Naive thymus-derived CD8-positive, alpha-beta T cell (primary cell): ENCODE data around the gene PRRX2. TPM values are rescaled to one million over a fixed set of nuclear protein-coding genes. Genes with fewer than 3 reads are reported as not detected.
A peak's percentile ranks its signal among the peaks of the same experiment; 100 is the strongest.

Source experiments
- ATAC-seq, 2 donors: fragments of 150-1000 bp; cut with Tn5 transposase in 1 of 2; sonication (Bioruptor Pico), chemical (Tn5 transposase) in 1 of 2; 1 replicate in 1 of 2; 2 replicates in 1 of 2; pipeline ENCODE4 v1.10.0; 2021; ENCODE audit warnings: mild to moderate bottlenecking in 2 of 2, moderate library complexity in 2 of 2
- POLR2A ChIA-PET: fragments of 350-600 bp; sonication (Branson Sonifier 250); formaldehyde crosslinking; loops from one replicate; lab custom pipeline; 2021; ENCODE audit warnings: antibody characterized with exemption; lab: Charles Lee
- DNase-seq, 10 donors: peaks; one replicate each; pipeline versions ENCODE4 v3.0.0 to v3.0.0-alpha.2; 2020 to 2022
- H3K27ac Mint-ChIP-seq, 10 donors: one replicate each; pipeline ENCODE4 v1.8.0; 2020 to 2022; ENCODE audit warnings: mild to moderate bottlenecking in 10 of 10, mixed read lengths in 10 of 10, moderate library complexity in 4 of 10, inconsistent platforms in 1 of 10
- H3K27me3 Mint-ChIP-seq, 5 donors: one replicate each; pipeline ENCODE4 v1.8.0; 2021 to 2022; ENCODE audit warnings: mixed read lengths in 5 of 5
- H3K36me3 Mint-ChIP-seq, 3 donors: one replicate each; pipeline ENCODE4 v1.8.0; 2020 to 2022; ENCODE audit warnings: mixed read lengths in 3 of 3, mild to moderate bottlenecking in 2 of 3, inconsistent platforms in 1 of 3
- H3K4me1 Mint-ChIP-seq, 4 donors: one replicate each; pipeline ENCODE4 v1.8.0; 2021 to 2022; ENCODE audit warnings: mixed read lengths in 4 of 4
- H3K4me3 Mint-ChIP-seq, 10 donors: one replicate each; pipeline ENCODE4 v1.8.0; 2020 to 2022; ENCODE audit warnings: mild to moderate bottlenecking in 10 of 10, mixed read lengths in 10 of 10, moderate library complexity in 6 of 10, inconsistent platforms in 1 of 10
- H3K9me3 Mint-ChIP-seq, 9 donors: one replicate each; pipeline ENCODE4 v1.8.0; 2020 to 2022; ENCODE audit warnings: mixed read lengths in 9 of 9, mild to moderate bottlenecking in 3 of 9, inconsistent platforms in 1 of 9, moderate library complexity in 1 of 9
- polyA plus RNA-seq, 3 donors: library from polyadenylated mRNA; unstranded; fragments of 300-500 nt; fragmentation: Illumina TruSeq; gene quantifications; one replicate each; pipeline ENCODE4 v1.2.3, GENCODE V29; 2021
- total RNA-seq, 8 experiments: library from RNA in 2 of 8; stranded (reverse) in 2 of 8; gene quantifications; one replicate each; pipeline ENCODE4 v1.2.3 and lab custom pipeline; 2021 to 2026

PRRX2 gene
- total and polyA plus RNA-seq, 5 experiments from 2014 or later, result not detected

DNA sequence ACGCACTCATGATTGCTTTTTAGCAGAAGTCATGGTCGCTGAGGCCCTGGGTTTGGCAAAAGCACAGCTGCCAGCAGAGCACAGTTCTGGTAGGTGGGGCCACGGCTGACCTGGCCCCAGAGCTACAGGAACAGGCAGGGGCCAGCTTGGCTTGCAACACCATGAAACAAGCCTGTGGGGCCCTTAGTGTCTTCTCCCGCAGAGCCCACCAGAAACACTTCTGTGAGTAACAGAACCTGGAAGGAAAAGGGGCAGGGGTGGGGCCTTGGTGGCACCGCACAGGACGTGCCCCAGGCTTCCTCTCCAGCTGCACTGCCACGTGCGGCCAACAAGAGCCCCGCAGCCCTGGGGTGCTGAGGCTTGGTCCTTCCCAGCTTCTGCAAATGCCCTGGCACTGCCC lies 28.3 kb upstream of the PRRX2 start:
- Mint-ChIP-seq H3K4me1 (peaks cover 17 to 29% (median 23%) of the 10 kb centered on the region in 4 donors), H3K9me3 (no peaks in the 10 kb centered on the region), H3K36me3 (peaks cover 0 to 49% (median 5%) of the 10 kb centered on the region in 3 donors), H3K4me3 (no peak overlapping the region), H3K27ac (peak overlapping the region in 3 of 10 donors; percentile 24 to 56 (median 35)), H3K27me3 (no peaks in the 10 kb centered on the region)
- DNase-seq (no peak), ATAC-seq (no peak)
- POLR2A ChIA-PET, result interaction anchor here (7.1 kb wide), 1 partner anchor 9 kb away, joined by 51 read pairs; the partner anchor contains the start of gene NTMT1

DNA sequence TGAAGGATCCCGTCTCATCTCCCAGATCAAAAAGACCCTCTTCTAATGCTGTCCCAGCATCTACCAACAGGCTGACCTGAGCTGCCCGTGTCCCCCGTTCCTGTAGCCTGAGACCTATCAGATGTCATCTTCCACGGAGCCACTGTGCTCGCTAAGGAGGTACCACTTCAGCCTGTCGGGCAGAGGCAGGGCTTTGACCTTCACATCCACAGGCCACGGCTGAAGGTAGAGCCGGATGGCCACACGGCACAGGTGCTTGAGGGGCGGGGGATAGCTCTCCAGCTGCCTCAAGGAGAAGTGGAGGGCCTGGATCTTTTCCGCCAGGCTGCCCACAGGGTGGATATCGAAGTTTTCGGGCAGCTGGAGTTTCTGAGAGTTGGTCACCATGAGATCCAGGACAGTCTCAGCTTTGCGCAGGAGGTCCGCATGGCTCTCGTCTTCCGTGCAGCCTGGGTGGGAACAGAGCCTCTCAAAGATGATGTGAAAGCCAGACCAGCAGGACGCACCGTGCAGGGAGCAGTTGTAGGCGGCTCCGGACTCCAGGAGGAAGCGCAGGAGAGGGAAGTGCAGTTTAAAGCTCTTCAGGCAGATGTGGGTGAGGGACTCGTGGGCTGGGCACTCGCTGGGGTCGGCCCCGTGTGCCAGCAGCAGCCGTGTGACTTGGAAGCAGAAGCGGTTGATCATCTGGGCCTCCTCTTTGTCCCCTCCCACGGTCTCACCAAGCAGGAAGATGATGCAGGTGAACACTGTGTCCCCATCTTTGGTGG lies 27.6 kb upstream of the PRRX2 start:
- no peak for DNase-seq
- peak overlapping the region in 8 of 10 donors; percentile 26 to 71 (median 43) for H3K27ac Mint-ChIP-seq
- H3K27me3 Mint-ChIP-seq, result no peaks in the 10 kb centered on the region
- ATAC-seq, result no peak
- POLR2A ChIA-PET, result interaction anchor here (7.1 kb wide), 1 partner anchor 10 kb away, joined by 51 read pairs; the partner anchor contains the start of gene NTMT1
- H3K36me3 Mint-ChIP-seq, result peaks cover 0 to 43% (median 5%) of the 10 kb centered on the region in 3 donors
- no peaks in the 10 kb centered on the region for H3K9me3 Mint-ChIP-seq
- H3K4me1 Mint-ChIP-seq, result peaks cover 12 to 22% (median 22%) of the 10 kb centered on the region in 4 donors
- H3K4me3 Mint-ChIP-seq, result peak overlapping the region in 5 of 10 donors; percentile 20 to 66 (median 47)

DNA sequence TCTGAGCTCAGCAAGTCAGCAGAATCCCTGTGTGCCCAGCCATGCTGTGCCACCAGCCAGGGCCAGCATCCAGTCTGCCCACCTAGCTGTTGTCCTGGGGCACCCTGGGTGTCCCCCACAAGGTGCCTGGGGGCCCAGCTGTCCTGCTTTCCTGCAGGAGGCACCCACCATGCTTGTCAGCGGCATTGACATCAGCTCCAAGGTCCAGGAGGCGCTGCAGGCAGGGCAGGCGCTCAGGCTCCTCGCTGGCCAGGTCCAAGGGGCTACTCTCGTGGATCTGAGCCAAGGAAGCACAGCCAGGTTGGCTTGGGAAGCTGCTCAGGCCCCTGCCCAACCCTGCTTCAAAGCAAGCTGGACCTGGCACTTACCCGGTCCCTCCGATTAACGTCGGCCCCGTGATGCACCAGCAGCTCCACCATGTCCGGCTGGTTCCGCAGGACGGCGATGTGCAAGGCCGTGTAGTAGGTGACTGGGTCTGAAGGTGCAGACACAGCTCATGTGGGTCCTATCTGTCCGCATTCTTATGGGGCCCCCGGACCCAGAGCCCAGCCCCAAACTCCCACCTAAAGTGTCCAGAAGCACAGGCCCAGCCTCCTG lies 26.3 kb upstream of the PRRX2 start:
- peaks cover 12 to 22% (median 21%) of the 10 kb centered on the region in 4 donors for H3K4me1 Mint-ChIP-seq
- peak overlapping the region in 1 of 10 donors; percentile 60 for H3K27ac Mint-ChIP-seq
- POLR2A ChIA-PET, result interaction anchor here (1.6 to 7.1 kb wide), 2 partner anchors 11 to 165 kb away, joined by 5 to 51 read pairs; partner anchors contain the start of genes NTMT1 and TOR1B
- H3K4me3 Mint-ChIP-seq, result no peak overlapping the region
- DNase-seq (no peak), ATAC-seq (no peak)
- no peaks in the 10 kb centered on the region for H3K27me3 Mint-ChIP-seq
- peaks cover 0 to 30% (median 5%) of the 10 kb centered on the region in 3 donors for H3K36me3 Mint-ChIP-seq
- H3K9me3 Mint-ChIP-seq, result no peaks in the 10 kb centered on the region

DNA sequence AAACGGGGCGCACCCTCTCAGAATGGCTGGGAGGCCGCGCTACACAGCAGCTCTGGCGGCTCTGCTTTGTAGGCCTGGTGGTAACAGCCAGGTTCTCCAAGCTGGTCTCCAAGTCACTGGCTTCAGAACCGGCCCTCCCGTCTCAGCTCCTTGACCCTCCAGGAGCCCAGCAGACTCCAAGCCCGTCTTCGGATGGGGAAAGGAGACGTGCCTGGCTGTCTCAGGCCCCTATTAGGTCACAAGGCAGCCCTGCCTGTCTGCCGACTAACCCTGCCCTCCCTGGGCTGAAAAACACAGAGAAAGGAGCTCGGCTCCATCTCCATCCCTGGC lies 25.7 kb upstream of the PRRX2 start:
- Mint-ChIP-seq H3K9me3 (no peaks in the 10 kb centered on the region), H3K27me3 (no peaks in the 10 kb centered on the region), H3K36me3 (peaks cover 0 to 28% (median 5%) of the 10 kb centered on the region in 3 donors), H3K4me1 (peaks cover 12 to 22% (median 21%) of the 10 kb centered on the region in 4 donors), H3K27ac (peak overlapping the region in 5 of 10 donors; percentile 28 to 72 (median 62)), H3K4me3 (peak overlapping the region; percentile 43 to 89 (median 82))
- DNase-seq (no peak), ATAC-seq (no peak)
- POLR2A ChIA-PET, result interaction anchor here (1.6 to 7.1 kb wide), 2 partner anchors 12 to 164 kb away, joined by 5 to 51 read pairs; partner anchors contain the start of genes NTMT1 and TOR1B

DNA sequence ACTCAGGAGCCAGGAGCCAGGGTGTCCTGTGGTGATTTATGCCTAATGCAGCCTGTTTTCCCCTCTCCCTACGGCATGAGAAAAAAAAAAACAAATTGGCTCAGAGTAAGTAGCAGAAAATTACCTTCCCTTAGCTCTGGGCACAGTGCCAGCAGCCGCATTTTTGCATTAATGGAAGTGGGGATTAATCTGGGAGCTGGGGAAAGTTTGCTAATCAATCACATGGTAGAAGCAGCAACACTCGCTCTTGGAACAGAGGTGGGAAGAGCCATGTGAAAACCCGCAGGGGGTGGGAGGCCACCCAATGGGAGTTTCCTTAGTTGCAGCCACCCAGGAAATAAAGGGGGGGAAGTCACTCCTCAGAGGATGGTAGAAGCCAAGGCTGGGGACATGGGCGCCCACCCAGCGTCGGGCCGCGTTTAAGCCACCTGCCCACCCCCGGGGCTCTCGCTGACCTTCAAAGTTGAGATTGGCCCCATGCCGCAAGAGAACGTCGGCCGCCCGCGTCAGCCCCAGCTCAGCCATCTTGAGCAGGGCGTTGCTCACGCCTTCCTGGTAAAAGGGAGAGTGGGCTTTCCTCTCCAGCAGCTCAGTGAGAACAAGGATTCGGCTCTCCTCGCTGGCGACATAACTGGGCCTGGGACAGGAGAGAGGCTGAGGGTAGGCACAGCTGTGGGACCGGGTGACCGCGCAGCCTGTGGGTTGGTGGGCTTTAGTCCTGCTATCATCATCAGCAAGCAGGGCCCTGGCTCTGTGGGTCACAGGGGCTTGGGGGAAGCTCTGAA lies 25.2 kb upstream of the PRRX2 start:
- Mint-ChIP-seq H3K4me3 (peak overlapping the region; percentile 78 to 89 (median 83)), H3K4me1 (peaks cover 10 to 22% (median 20%) of the 10 kb centered on the region in 4 donors), H3K9me3 (no peaks in the 10 kb centered on the region), H3K27ac (peak overlapping the region in 9 of 10 donors; percentile 28 to 93 (median 75)), H3K27me3 (no peaks in the 10 kb centered on the region), H3K36me3 (peaks cover 0 to 22% (median 2%) of the 10 kb centered on the region in 3 donors)
- DNase-seq (no peak), ATAC-seq (no peak)
- POLR2A ChIA-PET, result interaction anchor here (1.2 to 7.1 kb wide), 3 partner anchors 12 to 163 kb away, joined by 3 to 51 read pairs (median 5); partner anchors contain the start of genes NTMT1 and TOR1B

DNA sequence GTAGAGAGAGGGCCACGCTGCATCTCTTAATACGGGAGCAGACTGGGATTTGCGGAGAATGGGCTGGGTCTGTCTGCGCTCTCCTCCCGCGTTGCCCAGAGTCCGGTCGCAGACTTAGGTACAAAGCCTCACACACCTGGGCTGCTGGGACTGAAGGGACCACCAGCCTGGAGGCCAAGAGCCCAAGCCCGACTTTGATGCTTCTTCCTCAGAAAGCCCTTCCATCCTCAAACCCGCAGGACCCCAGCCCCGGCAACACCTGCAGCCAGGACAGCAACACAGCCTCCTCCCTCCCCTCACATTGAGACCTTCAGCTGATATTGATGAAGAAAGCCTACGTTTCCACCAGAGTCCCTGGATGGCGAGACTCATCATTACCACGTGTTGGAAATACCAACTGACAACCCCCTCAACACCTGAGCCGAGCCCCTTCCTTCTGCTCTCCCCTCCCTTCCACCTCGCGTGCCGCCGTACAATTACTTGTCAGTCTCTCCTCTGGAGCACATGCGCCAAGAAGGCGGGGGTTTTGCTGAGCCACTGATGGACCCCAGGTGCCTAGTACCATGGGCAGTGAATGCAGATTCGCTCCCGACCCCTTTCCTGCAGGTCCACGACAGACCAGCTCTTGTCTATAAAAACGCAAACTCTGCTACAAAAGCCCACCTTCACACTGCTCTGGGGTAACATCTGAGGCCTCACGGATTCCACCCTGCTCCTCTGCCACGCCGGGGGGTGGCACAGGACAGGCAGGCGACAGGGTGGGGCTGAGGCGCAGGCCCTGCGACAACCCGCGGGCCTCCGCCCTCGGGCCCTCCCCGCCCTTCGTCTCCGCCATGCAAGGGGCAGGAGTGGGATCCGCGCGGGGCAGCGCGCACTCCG lies 24.3 kb upstream of the PRRX2 start:
- no peaks in the 10 kb centered on the region for H3K27me3 Mint-ChIP-seq

DNA sequence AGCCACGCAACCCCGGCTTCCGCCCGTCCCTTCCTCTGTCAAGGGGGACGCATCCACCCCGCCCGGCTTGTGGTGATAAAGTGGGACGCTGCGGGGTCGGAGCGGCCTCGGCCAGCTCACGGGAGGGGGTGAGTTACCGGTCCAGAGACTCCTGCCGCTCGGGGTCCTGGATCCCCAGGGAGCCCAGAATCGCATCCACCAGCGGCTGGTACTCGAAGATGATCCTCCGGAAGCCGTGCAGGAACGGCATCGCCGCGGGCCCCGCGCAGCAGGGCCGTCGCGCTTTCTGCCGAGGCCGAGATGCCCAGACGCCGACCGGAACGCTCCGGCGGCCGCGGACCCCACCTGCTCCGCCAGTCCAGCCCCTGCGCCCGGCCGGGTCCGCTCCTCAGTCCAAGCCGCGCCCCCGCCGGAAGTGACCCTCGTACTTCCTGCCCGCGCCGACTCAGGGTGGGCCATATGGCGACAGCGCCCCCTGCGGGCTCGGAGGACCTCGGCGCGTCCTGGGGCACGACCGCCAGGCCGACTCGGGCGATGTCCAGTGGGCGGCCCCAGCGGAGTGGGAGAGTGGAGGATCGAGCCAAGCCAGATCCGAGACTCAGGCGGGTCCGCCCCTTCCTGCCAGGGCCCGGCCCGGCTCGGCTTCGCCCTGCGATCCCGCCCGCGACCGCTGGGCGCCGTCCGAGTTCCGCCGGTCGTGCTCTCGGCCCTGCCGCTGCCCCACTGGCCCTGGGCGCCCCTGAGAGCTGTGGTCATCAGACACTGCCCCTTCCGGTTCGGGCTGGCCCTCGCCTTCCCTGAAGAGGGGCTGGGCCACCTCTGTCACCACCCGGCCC lies 23.5 kb upstream of the PRRX2 start, which contains the start of gene ASB6:
ASB6 (minus strand) TSS at position 402 of the 836 bp plus-strand sequence; CDS start at position 250, 152 bp downstream.
- ATAC-seq, result peak; percentile 84 to 86
- no peaks in the 10 kb centered on the region for H3K9me3 Mint-ChIP-seq

More for the DNA sequence above, 24.3 kb upstream of the PRRX2 start:
- Mint-ChIP-seq H3K4me1 (peaks cover 10 to 22% (median 20%) of the 10 kb centered on the region in 4 donors), H3K36me3 (peaks cover 0 to 14% (median 2%) of the 10 kb centered on the region in 3 donors), H3K27ac (peak overlapping the region; percentile 47 to 93 (median 82)), H3K9me3 (no peaks in the 10 kb centered on the region), H3K4me3 (peak overlapping the region; percentile 78 to 89 (median 83))
- peak in 1 of 10 donors; percentile 28 for DNase-seq
- POLR2A ChIA-PET, result interaction anchor here (0.6 to 7.1 kb wide), 5 partner anchors 13 to 442 kb away, joined by 3 to 51 read pairs (median 3); partner anchors contain the start of genes NTMT1 and TOR1B
- peak; percentile 58 to 60 for ATAC-seq

DNA sequence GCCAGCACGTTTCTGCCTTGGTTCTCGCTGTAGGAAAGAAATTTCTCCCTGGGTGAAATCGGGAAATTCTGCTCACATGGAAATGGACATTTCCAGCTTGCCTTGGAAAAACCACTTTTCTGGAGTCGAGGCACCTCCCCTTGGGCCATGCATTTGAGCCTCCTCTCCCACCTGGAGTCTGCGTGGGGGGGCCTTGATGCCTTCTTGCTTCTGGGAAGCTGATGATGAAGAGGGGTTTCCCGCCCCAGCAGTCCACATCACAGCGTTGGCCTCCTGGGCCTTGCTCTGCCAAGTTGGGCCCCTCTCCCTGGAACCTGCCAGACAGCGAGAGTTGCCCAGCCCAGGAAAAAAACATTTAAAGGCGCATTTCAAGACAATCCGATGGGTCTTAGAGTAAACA lies 21.7 kb upstream of the PRRX2 start:
- ATAC-seq (no peak), DNase-seq (no peak)
- Mint-ChIP-seq H3K27me3 (peaks cover 0 to 1% (median 0%) of the 10 kb centered on the region in 5 donors), H3K4me3 (peak overlapping the region in 7 of 10 donors; percentile 51 to 90 (median 79)), H3K9me3 (no peaks in the 10 kb centered on the region), H3K4me1 (peaks cover 5 to 18% (median 11%) of the 10 kb centered on the region in 4 donors), H3K36me3 (no peaks in the 10 kb centered on the region), H3K27ac (peak overlapping the region in 3 of 10 donors; percentile 22 to 96 (median 31))
- POLR2A ChIA-PET, result interaction anchor here (0.7 to 1.5 kb wide), 3 partner anchors 18 to 323 kb away, joined by 3 to 6 read pairs (median 3); partner anchors contain the start of gene NTMT1

More for the DNA sequence above, 23.5 kb upstream of the PRRX2 start, which contains the start of gene ASB6:
- peaks cover 0 to 11% (median 2%) of the 10 kb centered on the region in 3 donors for H3K36me3 Mint-ChIP-seq
- peak within 1 kb of the TSS; percentile 76 to 96 (median 90) for H3K27ac Mint-ChIP-seq
- H3K4me3 Mint-ChIP-seq, result peak within 1 kb of the TSS; percentile 78 to 90 (median 84)
- DNase-seq, result peak; percentile 72 to 96 (median 89)
- H3K27me3 Mint-ChIP-seq, result no peaks in the 10 kb centered on the region
- POLR2A ChIA-PET, result interaction anchor here (0.6 to 7.1 kb wide), 4 partner anchors 14 to 1392 kb away, joined by 3 to 51 read pairs (median 4); partner anchors contain the start of gene NTMT1
- peaks cover 10 to 22% (median 20%) of the 10 kb centered on the region in 4 donors for H3K4me1 Mint-ChIP-seq

DNA sequence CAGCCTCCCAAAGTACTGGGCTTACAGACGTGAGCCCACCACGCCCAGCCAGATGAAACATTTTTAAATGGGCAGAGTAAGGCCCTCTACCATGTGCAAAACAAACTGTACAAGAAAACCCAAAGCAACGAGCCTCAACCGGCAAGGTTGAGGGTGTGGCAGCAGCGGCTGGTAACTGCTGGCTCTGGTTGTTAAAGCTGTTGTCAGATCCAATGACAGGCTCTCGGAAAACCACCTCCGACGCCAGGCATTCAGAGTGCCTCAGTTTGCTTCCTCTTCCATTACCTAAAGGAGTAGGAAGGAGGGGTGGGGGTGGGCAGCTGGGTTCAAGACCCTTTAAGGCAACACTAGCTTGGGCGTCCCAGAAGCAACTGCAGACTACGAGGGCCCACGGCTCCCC lies 21.1 kb upstream of the PRRX2 start:
- Mint-ChIP-seq H3K4me1 (peaks cover 5 to 18% (median 11%) of the 10 kb centered on the region in 4 donors), H3K9me3 (no peaks in the 10 kb centered on the region), H3K27me3 (peaks cover 0 to 1% (median 0%) of the 10 kb centered on the region in 5 donors), H3K36me3 (no peaks in the 10 kb centered on the region), H3K27ac (no peak overlapping the region), H3K4me3 (peak overlapping the region in 2 of 10 donors; percentile 12 to 24)
- ATAC-seq (no peak), DNase-seq (no peak)
- POLR2A ChIA-PET, result interaction anchor here (1.5 kb wide), 1 partner anchor 18 kb away, joined by 6 read pairs; the partner anchor contains the start of gene NTMT1

DNA sequence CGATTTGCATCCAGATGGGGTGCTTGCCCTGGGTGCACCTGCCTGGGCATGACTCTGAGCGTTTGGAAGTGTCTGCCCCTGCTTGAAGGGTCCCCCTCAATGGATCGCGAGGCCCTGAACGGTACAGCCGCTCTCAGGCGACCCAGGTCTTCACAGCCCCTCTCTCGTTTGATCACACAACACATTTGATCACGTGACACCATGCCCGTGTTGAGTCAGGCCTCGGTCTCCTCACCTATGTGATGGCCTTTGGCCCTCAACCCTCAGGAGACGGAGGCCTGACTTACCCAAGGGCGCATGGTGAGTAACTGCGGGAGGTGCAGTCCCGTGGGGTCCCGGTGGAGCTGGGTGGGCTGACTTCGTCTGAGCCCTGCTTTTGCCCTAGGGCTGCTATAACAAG lies 20.5 kb upstream of the PRRX2 start:
- DNase-seq, result no peak
- POLR2A ChIA-PET, result interaction anchor here (0.5 kb wide), 1 partner anchor 580 kb away, joined by 3 read pairs; no protein-coding TSS in a partner anchor
- no peaks in the 10 kb centered on the region for H3K36me3 Mint-ChIP-seq
- ATAC-seq, result no peak
- peak overlapping the region in 2 of 10 donors; percentile 43 to 50 for H3K4me3 Mint-ChIP-seq
- H3K9me3 Mint-ChIP-seq, result no peaks in the 10 kb centered on the region
- no peak overlapping the region for H3K27ac Mint-ChIP-seq
- peaks cover 5 to 16% (median 10%) of the 10 kb centered on the region in 4 donors for H3K4me1 Mint-ChIP-seq
- H3K27me3 Mint-ChIP-seq, result peaks cover 0 to 1% (median 0%) of the 10 kb centered on the region in 5 donors
